Parathyroid adenoma (tissue), 2 donors: ENCODE data around the gene SLX9.
A peak's percentile ranks its signal among the peaks of the same experiment; 100 is the strongest.

Experiments used
- H2AFZ ChIP-seq: fragments of 300-600 bp; sonication (generic); one replicate; pipeline ENCODE4 v1.7.0; 2017; ENCODE audit warnings: antibody characterized with exemption, mild to moderate bottlenecking
- H3K27ac ChIP-seq: fragments of 300-600 bp; sonication (generic); one replicate; pipeline ENCODE4 v1.7.0; 2017
- H3K27me3 ChIP-seq: fragments of 300-600 bp; sonication (generic); one replicate; pipeline ENCODE4 v1.7.0; 2017; ENCODE audit warnings: low read length; ENCODE audit not compliant: control insufficient read depth, insufficient read depth
- H3K36me3 ChIP-seq: fragments of 300-600 bp; sonication (generic); one replicate; pipeline ENCODE4 v1.7.0; 2017; ENCODE audit warnings: low read length; ENCODE audit not compliant: control insufficient read depth, insufficient read depth
- H3K4me1 ChIP-seq: fragments of 300-600 bp; sonication (generic); one replicate; pipeline ENCODE4 v1.7.0; 2017; ENCODE audit warnings: control low read depth
- H3K4me2 ChIP-seq: fragments of 300-600 bp; sonication (generic); one replicate; pipeline ENCODE4 v1.7.0; 2017; ENCODE audit warnings: low read length
- H3K4me3 ChIP-seq: fragments of 300-600 bp; sonication (generic); one replicate; pipeline ENCODE4 v1.7.0; 2017; ENCODE audit warnings: low read depth, low read length
- H3K79me2 ChIP-seq: fragments of 300-600 bp; sonication (generic); one replicate; pipeline ENCODE4 v1.7.0; 2017; ENCODE audit warnings: control low read depth
- H3K9ac ChIP-seq: fragments of 300-600 bp; sonication (generic); one replicate; pipeline ENCODE4 v1.7.0; 2017; ENCODE audit warnings: mild to moderate bottlenecking
- H3K9me3 ChIP-seq: fragments of 300-600 bp; sonication (generic); one replicate; pipeline ENCODE4 v1.7.0; 2017; ENCODE audit warnings: low read length; ENCODE audit not compliant: control insufficient read depth
- CTCF ChIP-seq: fragments of 300-600 bp; sonication (generic); IDR thresholded peaks from one replicate; pipeline ENCODE4 v1.7.0; 2017; ENCODE audit warnings: antibody characterized with exemption, mild to moderate bottlenecking
- donor health status: primary hyperparathyroidism.

The SLX9 gene

GRCh38 chr21:44949779-44950198, 10.0 kb downstream of the SLX9 start:
- TF ChIP-seq CTCF, result peak; percentile 83
- H3K4me2 ChIP-seq, result no peak overlapping the region
- H3K9me3 ChIP-seq, result no peaks in the 10 kb centered on the region
- H3K4me1 ChIP-seq, result no peaks in the 10 kb centered on the region
- no peak overlapping the region for H3K9ac ChIP-seq
- H2AFZ ChIP-seq, result no peak overlapping the region
- no peaks in the 10 kb centered on the region for H3K36me3 ChIP-seq
- H3K27ac ChIP-seq, result no peak overlapping the region
- H3K4me3 ChIP-seq, result no peak overlapping the region
- no peaks in the 10 kb centered on the region for H3K27me3 ChIP-seq
- peaks cover 6% of the 10 kb centered on the region for H3K79me2 ChIP-seq

- Histone ChIP-seq H3K4me3 (no peak overlapping the region), H3K4me2 (no peak overlapping the region), H3K9me3 (no peaks in the 10 kb centered on the region), H2AFZ (no peak overlapping the region), H3K79me2 (peaks cover 6% of the 10 kb centered on the region), H3K9ac (no peak overlapping the region), H3K27ac (no peak overlapping the region), H3K36me3 (no peaks in the 10 kb centered on the region), H3K27me3 (no peaks in the 10 kb centered on the region), H3K4me1 (no peaks in the 10 kb centered on the region)
- TF ChIP-seq CTCF, result no peak
Observed at GRCh38 chr21:44950351-44950750, 10.5 kb downstream of the SLX9 start.

GRCh38 chr21:44951186-44951915, 11.5 kb downstream of the SLX9 start:
- Histone ChIP-seq H3K27me3 (no peaks in the 10 kb centered on the region), H3K4me2 (no peak overlapping the region), H3K9ac (no peak overlapping the region), H3K79me2 (peaks cover 6% of the 10 kb centered on the region), H3K27ac (no peak overlapping the region), H3K36me3 (no peaks in the 10 kb centered on the region), H3K4me3 (no peak overlapping the region), H3K9me3 (no peaks in the 10 kb centered on the region), H2AFZ (no peak overlapping the region), H3K4me1 (no peaks in the 10 kb centered on the region)
- TF ChIP-seq CTCF, result no peak

GRCh38 chr21:44952116-44952928, 12.5 kb downstream of the SLX9 start:
- TF ChIP-seq CTCF, result no peak
- no peak overlapping the region for H3K4me2 ChIP-seq
- H3K9ac ChIP-seq, result no peak overlapping the region
- H3K27ac ChIP-seq, result no peak overlapping the region
- no peaks in the 10 kb centered on the region for H3K27me3 ChIP-seq
- H2AFZ ChIP-seq, result no peak overlapping the region
- no peaks in the 10 kb centered on the region for H3K36me3 ChIP-seq
- H3K9me3 ChIP-seq, result no peaks in the 10 kb centered on the region
- H3K79me2 ChIP-seq, result peaks cover 6% of the 10 kb centered on the region
- H3K4me1 ChIP-seq, result no peaks in the 10 kb centered on the region
- no peak overlapping the region for H3K4me3 ChIP-seq
